GM10847 (cell line): ENCODE results near the gene MYO3B.

Source experiments
- POLR2A ChIP-seq: IDR thresholded peaks from 2 replicates; pipeline ENCODE4 v1.6.1; 2011; ENCODE audit not compliant: insufficient read length; ENCODE audit errors: extremely low read depth

Gene MYO3B

GRCh38 chr2:170578606-170579005 is 400.7 kb downstream of the MYO3B start:
- TF ChIP-seq POLR2A, result no peak

GRCh38 chr2:170579511-170579910 is 401.6 kb downstream of the MYO3B start:
- TF ChIP-seq POLR2A, result no peak

- TF ChIP-seq POLR2A, result no peak
Measured at GRCh38 chr2:170582313-170582712, 404.4 kb downstream of the MYO3B start.

- TF ChIP-seq POLR2A, result no peak
Measured at GRCh38 chr2:170582751-170583463, 405.0 kb downstream of the MYO3B start.

- TF ChIP-seq POLR2A, result no peak
Measured at GRCh38 chr2:170585067-170585466, 407.1 kb downstream of the MYO3B start.

GRCh38 chr2:170586571-170587095 is 408.7 kb downstream of the MYO3B start:
- no peak for TF ChIP-seq POLR2A

GRCh38 chr2:170587117-170587516 is 409.2 kb downstream of the MYO3B start:
- no peak for TF ChIP-seq POLR2A

- TF ChIP-seq POLR2A, result no peak
Measured at GRCh38 chr2:170587922-170588321, 410.0 kb downstream of the MYO3B start.

GRCh38 chr2:170588729-170589128 is 410.8 kb downstream of the MYO3B start:
- TF ChIP-seq POLR2A, result no peak

- no peak for TF ChIP-seq POLR2A
Measured at GRCh38 chr2:170596576-170596975, 418.6 kb downstream of the MYO3B start.

- TF ChIP-seq POLR2A, result no peak
Measured at GRCh38 chr2:170598067-170598395, 420.1 kb downstream of the MYO3B start.

- TF ChIP-seq POLR2A, result no peak
Measured at GRCh38 chr2:170601489-170601888, 423.5 kb downstream of the MYO3B start.

GRCh38 chr2:170605862-170606261 is 427.9 kb downstream of the MYO3B start:
- TF ChIP-seq POLR2A, result no peak

- TF ChIP-seq POLR2A, result no peak
Measured at GRCh38 chr2:170607171-170607570, 429.2 kb downstream of the MYO3B start.

GRCh38 chr2:170610615-170611014 is 432.7 kb downstream of the MYO3B start:
- TF ChIP-seq POLR2A, result no peak

- TF ChIP-seq POLR2A, result no peak
Measured at GRCh38 chr2:170639635-170640034, 461.7 kb downstream of the MYO3B start.

GRCh38 chr2:170641961-170642360 is 464.0 kb downstream of the MYO3B start:
- TF ChIP-seq POLR2A, result no peak
